Stimulated activated naive B cell treated with anti-CD40 and anti-IgM and Interleukin-4, amounts not matched to agents 10 μg/mL and 1 μg/mL and 100 μg/mL, for 72 hours (primary cell): ENCODE measurements around the gene KLHDC2.
A peak's percentile ranks its signal among the peaks of the same experiment; 100 is the strongest.
"Not testable (repeated sequence)": the region's sequence is repeated elsewhere in the genome, so short reads cannot be mapped to it uniquely, and the experiment has no call there.

Experiments
- ATAC-seq, 2 donors: fragments of 150-1000 bp; cut with Tn5 transposase; replicated peaks; 2 replicates each; pipeline ENCODE4 v1.10.0; 2021; ENCODE audit warnings: moderate library complexity in 1 of 2
- DNase-seq: peaks from one replicate; pipeline ENCODE4 v3.0.0; 2021
- H3K27ac Mint-ChIP-seq: one replicate; pipeline ENCODE4 v1.8.0; 2022; ENCODE audit warnings: mild to moderate bottlenecking, mixed read lengths
- H3K27me3 Mint-ChIP-seq, 2 donors: one replicate each; pipeline ENCODE4 v1.8.0; 2022; ENCODE audit warnings: mixed read lengths in 2 of 2
- H3K36me3 Mint-ChIP-seq, 2 donors: one replicate each; pipeline ENCODE4 v1.8.0; 2022; ENCODE audit warnings: mixed read lengths in 2 of 2, mild to moderate bottlenecking in 1 of 2
- H3K4me1 Mint-ChIP-seq, 2 donors: one replicate each; pipeline ENCODE4 v1.8.0; 2022; ENCODE audit warnings: mixed read lengths in 2 of 2, mild to moderate bottlenecking in 1 of 2
- H3K4me3 Mint-ChIP-seq, 2 donors: one replicate each; pipeline ENCODE4 v1.8.0; 2022; ENCODE audit warnings: mild to moderate bottlenecking in 2 of 2, mixed read lengths in 2 of 2, moderate library complexity in 1 of 2
- H3K9me3 Mint-ChIP-seq, 2 donors: one replicate each; pipeline ENCODE4 v1.8.0; 2022; ENCODE audit warnings: mixed read lengths in 2 of 2, mild to moderate bottlenecking in 1 of 2

KLHDC2 gene, protein sequence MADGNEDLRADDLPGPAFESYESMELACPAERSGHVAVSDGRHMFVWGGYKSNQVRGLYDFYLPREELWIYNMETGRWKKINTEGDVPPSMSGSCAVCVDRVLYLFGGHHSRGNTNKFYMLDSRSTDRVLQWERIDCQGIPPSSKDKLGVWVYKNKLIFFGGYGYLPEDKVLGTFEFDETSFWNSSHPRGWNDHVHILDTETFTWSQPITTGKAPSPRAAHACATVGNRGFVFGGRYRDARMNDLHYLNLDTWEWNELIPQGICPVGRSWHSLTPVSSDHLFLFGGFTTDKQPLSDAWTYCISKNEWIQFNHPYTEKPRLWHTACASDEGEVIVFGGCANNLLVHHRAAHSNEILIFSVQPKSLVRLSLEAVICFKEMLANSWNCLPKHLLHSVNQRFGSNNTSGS

DNA sequence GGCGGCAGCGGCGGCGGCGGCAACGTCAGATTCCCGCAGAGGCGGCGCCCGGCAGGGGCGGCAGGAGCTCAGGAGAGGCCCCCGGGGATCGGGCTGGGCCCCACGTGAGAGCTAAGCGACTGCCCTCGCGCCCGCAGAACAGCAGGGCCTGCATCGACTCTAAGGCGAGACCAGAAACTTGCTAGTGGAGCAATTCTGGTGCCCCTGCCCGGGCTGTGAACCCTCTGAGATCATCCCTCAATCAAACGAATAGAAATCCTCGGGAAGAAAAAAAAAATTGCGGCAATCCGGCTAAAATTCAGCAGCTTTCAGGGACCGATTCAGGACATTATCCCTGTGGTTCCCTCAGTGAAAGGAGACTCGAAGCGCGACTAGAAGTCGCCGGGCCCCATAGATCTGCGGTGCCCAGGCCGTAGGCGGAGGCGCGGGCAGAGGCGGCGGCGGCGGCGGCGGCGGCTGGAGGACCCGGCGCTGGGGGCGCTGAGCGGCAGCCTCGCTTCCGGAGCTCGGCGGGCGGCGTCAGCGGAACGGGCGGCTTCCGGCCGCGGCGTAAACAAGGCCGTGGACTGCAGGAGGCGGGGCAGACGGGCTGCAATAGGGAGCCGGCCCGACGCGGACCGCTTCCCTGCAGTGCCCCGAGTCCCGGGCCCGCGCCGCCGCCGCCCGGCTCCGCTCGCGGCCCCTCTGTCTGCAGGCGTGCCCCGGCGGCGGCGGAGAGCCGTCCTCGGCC, at the start of gene KLHDC2:
Gene KLHDC2, plus strand, starts transcription at position 583 of the 730 bp plus-strand sequence. CDS start 316 bp downstream, outside the sequence.
- Mint-ChIP-seq H3K36me3 (peaks cover 3 to 4% of the 10 kb centered on the region in 2 donors), H3K27me3 (no peaks in the 10 kb centered on the region), H3K27ac (peak within 1 kb of the TSS; percentile 100), H3K4me3 (peak within 1 kb of the TSS; percentile 96 to 97), H3K4me1 (peaks cover 16 to 34% of the 10 kb centered on the region in 2 donors), H3K9me3 (no peaks in the 10 kb centered on the region)
- peak; percentile 84 to 87 for ATAC-seq
- peak; percentile 88 for DNase-seq

DNA sequence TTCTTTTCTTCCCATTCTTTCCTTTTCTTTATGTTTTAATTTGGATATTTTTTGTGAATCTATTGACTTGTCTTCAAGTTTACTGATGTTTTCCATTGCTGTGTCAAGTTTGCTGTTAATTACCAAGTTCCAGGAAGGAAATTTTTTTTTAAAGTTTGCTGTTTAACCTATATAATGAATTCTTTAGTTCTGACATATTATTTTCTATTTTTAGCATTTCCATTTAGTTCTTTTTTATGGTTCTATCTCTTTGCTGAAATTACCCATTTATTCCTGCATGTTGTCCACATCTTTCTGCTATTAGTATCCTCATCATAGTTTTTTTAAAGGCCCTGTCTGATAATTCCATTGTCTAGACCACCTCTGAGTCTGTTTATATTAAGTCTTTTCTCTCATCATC, 47.2 kb upstream of the KLHDC2 start:
- no peaks in the 10 kb centered on the region for H3K27me3 Mint-ChIP-seq
- peaks cover 0 to 5% of the 10 kb centered on the region in 2 donors for H3K4me1 Mint-ChIP-seq
- H3K36me3 Mint-ChIP-seq = peaks cover 24 to 33% of the 10 kb centered on the region in 2 donors
- H3K27ac Mint-ChIP-seq = no peak overlapping the region
- H3K9me3 Mint-ChIP-seq = peaks cover 0 to 6% of the 10 kb centered on the region in 2 donors
- DNase-seq (no peak), ATAC-seq (no peak)
- H3K4me3 Mint-ChIP-seq = no peak overlapping the region

DNA sequence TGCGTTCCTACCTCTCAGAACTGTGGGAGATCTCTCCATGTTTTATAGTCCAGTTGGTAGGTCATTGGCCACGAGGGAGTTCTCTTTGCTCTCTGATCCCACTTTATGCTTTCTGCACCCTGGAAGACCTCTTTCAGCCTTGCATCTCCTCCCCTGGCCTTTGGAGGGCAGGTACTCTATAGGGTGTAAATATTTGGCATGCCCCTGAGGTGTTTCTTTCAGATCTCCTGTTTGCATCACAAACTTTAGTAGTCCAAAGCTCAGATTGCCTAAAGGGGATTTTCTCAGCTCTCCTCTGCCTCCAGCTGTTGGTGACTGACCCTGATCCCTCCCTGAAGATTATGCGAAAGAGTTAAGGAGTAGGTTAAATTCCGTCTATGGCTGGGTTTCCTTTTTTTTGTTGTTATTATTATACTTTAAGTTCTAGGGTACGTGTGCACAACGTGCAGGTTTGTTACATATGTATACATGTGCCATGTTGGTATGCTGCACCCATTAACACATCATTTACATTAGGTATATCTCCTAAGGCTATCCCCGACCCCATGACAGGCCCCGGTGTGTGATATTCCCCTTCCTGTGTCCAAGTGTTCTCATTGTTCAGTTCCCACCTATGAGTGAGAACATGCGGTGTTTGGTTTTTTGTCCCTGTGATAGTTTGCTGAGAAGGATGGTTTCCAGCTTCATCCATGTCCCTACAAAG, 46.1 kb upstream of the KLHDC2 start:
- not testable (repeated sequence) for H3K27ac Mint-ChIP-seq
- H3K36me3 Mint-ChIP-seq = peaks cover 22 to 37% of the 10 kb centered on the region in 2 donors

DNA sequence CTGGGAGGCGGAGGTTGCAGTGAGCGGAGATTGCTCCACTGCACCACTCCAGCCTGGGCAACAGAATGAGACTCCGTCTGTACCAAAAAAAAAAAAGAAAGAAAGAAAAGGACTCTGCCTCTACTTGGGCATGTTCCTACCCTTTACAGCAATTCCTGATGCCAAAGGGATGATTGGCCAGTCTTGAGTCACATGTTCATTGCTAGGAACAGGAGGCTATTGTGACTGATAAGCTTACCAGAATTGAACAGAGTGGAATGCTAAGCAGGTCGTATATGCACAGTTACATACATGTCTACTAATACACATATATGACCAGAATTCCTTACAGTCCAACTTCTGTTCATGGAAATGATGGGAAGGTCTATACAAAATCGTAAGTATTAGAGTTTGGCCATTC, 40.8 kb upstream of the KLHDC2 start:
- H3K36me3 Mint-ChIP-seq = peaks cover 6 to 13% of the 10 kb centered on the region in 2 donors
- H3K27me3 Mint-ChIP-seq = no peaks in the 10 kb centered on the region

More for the DNA sequence above, 46.1 kb upstream of the KLHDC2 start:
- not testable (repeated sequence) for ATAC-seq, H3K4me1 Mint-ChIP-seq, H3K27me3 Mint-ChIP-seq, H3K9me3 Mint-ChIP-seq, DNase-seq, H3K4me3 Mint-ChIP-seq

DNA sequence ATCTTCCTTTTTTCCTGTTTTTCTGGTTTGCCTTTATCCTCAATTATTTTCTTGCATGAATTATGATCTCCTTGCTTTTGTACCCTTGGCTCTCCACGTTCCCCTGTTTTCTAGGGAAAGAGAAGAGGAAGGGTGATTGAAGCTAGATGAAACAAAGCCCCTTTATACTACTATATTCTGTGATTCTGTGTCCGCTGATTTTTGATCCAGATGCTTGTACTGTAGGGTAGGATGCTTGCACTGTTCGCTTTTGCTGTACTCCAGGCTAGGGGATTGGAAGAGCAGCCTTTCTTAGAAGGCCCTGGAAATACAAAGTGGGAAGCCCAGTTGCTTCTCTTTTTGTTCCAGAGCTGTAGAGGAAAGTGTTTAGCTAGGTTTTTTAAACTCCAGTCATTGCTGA, 35.1 kb upstream of the KLHDC2 start:
- H3K4me3 Mint-ChIP-seq = no peak overlapping the region

More for the DNA sequence above, 40.8 kb upstream of the KLHDC2 start:
- Mint-ChIP-seq H3K4me1 (no peaks in the 10 kb centered on the region), H3K4me3 (no peak overlapping the region), H3K9me3 (no peaks in the 10 kb centered on the region), H3K27ac (no peak overlapping the region)
- ATAC-seq = no peak
- no peak for DNase-seq

DNA sequence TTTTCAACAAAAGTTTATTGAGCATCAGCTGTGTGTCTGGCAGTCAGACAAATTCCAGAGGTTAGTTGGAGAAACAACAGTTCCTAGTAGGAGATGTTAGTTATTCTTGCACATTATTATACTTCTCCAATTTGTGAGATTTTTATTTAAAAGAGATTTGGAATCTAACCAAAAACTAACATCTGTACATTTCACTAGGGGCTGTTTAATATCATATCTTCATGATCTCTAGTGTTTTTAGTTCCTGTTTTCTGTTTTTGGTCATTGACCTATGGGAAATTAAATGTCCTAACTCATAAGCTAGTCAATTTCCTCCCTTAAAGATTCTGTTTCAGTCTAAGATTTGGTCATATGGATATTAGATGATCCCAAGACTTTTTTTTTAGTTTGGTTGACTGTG, 34.1 kb upstream of the KLHDC2 start:
- DNase-seq = no peak

More for the DNA sequence above, 35.1 kb upstream of the KLHDC2 start:
- H3K4me1 Mint-ChIP-seq = no peaks in the 10 kb centered on the region
- no peak for ATAC-seq
- DNase-seq = no peak
- H3K27ac Mint-ChIP-seq = no peak overlapping the region
- H3K36me3 Mint-ChIP-seq = peaks cover 8 to 9% of the 10 kb centered on the region in 2 donors
- H3K27me3 Mint-ChIP-seq = no peaks in the 10 kb centered on the region
- H3K9me3 Mint-ChIP-seq = no peaks in the 10 kb centered on the region

DNA sequence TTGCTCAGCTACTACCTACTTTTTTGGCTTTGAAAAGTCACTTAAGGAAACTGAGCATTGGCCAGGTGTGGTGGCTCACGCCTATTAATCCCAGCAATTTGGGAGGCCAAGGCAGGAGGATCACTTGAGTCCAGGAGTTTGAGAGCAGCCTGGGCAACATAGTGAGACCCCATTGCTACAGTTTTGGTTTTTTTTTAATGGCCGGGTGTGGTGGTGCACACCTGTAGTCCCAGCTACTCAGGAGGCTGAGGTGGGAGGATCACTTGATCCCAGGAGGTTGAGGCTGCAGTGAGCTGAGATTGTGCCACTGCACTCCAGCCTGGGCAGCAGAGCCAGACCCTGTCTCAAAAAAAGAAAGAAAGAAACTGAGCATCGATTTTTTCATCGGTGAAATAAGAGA, 32.3 kb upstream of the KLHDC2 start:
- H3K27ac Mint-ChIP-seq, ATAC-seq, H3K27me3 Mint-ChIP-seq, DNase-seq, H3K4me3 Mint-ChIP-seq, H3K9me3 Mint-ChIP-seq, H3K4me1 Mint-ChIP-seq: not testable (repeated sequence)
- peaks cover 8 to 10% of the 10 kb centered on the region in 2 donors for H3K36me3 Mint-ChIP-seq

More for the DNA sequence above, 34.1 kb upstream of the KLHDC2 start:
- no peak overlapping the region for H3K27ac Mint-ChIP-seq
- no peaks in the 10 kb centered on the region for H3K9me3 Mint-ChIP-seq
- H3K4me3 Mint-ChIP-seq = no peak overlapping the region
- H3K36me3 Mint-ChIP-seq = peaks cover 8% of the 10 kb centered on the region in 2 donors
- no peak for ATAC-seq
- no peaks in the 10 kb centered on the region for H3K4me1 Mint-ChIP-seq
- no peaks in the 10 kb centered on the region for H3K27me3 Mint-ChIP-seq

DNA sequence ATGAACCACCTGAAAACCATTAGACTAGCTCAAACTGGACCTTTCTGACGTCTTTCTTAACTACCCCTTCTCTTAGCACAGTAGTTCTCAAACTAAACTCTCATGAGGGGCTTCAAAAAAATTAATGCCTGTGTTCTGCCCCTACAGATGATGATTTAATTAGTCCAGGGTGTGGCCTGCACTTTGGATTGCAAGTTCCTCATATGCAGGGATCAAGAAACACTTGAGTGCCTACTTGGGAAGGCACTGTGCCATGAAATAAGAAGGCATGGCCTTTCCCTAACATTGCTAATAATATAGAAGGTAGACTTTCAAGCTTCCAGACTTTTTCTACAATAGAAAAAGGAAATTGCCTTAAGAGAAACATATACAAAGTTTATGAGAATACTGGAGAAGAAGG, 22.8 kb upstream of the KLHDC2 start:
- H3K9me3 Mint-ChIP-seq = no peaks in the 10 kb centered on the region
- H3K4me1 Mint-ChIP-seq = no peaks in the 10 kb centered on the region
- no peak overlapping the region for H3K27ac Mint-ChIP-seq

DNA sequence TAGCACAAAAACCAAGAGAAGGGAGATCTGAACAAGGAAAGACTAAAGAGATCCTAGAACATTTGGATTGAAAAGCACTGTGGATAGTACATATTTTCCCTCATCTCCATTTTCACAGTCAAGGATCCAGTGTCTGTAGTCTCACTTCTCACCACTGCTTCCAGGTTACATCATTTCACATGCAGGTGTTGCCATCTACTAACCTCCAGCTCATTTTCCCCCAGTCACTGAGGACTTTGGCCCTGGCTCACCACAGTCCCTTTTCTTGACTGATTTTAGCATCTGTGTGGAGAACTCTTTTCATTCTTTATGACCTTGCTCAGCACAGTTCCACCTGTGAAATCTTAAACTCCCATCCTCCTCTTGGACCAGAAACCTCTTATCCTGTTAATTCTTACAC, 21.5 kb upstream of the KLHDC2 start:
- not testable (repeated sequence) for H3K4me1 Mint-ChIP-seq, H3K27ac Mint-ChIP-seq, H3K9me3 Mint-ChIP-seq, H3K4me3 Mint-ChIP-seq, H3K27me3 Mint-ChIP-seq, DNase-seq, ATAC-seq
- peaks cover 7 to 20% of the 10 kb centered on the region in 2 donors for H3K36me3 Mint-ChIP-seq

More for the DNA sequence above, 22.8 kb upstream of the KLHDC2 start:
- DNase-seq = no peak
- ATAC-seq = no peak
- Mint-ChIP-seq H3K27me3 (no peaks in the 10 kb centered on the region), H3K36me3 (peaks cover 7 to 20% of the 10 kb centered on the region in 2 donors), H3K4me3 (no peak overlapping the region)

DNA sequence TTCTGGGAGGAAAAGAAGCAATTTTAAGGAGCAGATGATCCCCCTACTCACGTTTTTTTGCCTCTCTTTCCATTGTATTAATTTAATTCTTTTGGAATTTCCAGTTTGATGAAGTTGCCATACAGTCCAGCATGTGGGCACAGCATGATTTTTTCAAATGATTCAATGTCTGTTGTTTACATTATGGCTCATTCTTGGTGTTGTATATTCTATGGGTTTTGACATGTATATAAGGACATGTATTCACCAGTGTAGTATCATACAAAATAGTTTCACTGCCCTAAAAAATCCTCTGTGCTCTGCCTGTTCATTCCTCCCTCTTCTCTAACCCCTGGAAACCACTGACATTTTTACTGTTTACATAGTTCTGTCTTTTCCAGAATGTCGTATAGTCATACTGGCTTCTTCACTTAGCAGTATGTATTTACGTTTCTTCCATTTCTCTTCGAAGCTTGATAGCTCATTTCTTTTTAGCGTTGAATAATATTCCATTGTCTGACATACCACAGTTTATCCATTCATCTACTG, 13.3 kb upstream of the KLHDC2 start:
- no peak for ATAC-seq
- Mint-ChIP-seq H3K4me3 (no peak overlapping the region), H3K36me3 (peaks cover 3% of the 10 kb centered on the region in 2 donors), H3K4me1 (no peaks in the 10 kb centered on the region), H3K9me3 (peaks cover 2 to 3% of the 10 kb centered on the region in 2 donors), H3K27me3 (no peaks in the 10 kb centered on the region), H3K27ac (no peak overlapping the region)
- DNase-seq = no peak

DNA sequence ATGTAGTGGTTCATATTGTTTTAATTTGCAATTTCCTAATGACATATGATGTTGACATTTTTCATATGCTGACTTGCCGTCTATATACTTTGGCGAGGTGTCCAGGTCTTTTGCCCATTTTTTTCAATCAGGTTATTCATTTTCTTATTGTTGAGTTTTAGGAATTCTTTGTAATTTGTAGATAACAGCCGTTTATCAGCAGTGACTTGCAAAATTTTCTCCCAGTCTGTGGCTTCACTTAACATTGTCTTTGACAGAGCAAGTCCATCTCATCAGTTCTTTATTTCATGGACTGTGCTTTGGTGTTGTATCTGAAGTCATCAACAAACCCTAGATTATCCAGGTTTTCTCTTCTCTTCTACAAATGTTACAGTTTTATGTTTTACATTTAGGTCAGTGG, 12.6 kb upstream of the KLHDC2 start:
- DNase-seq = no peak
- H3K27ac Mint-ChIP-seq = no peak overlapping the region
- ATAC-seq = no peak
- H3K4me3 Mint-ChIP-seq = no peak overlapping the region
- peaks cover 3% of the 10 kb centered on the region in 2 donors for H3K36me3 Mint-ChIP-seq
- no peaks in the 10 kb centered on the region for H3K27me3 Mint-ChIP-seq
- H3K9me3 Mint-ChIP-seq = peaks cover 2 to 3% of the 10 kb centered on the region in 2 donors
- H3K4me1 Mint-ChIP-seq = no peaks in the 10 kb centered on the region

DNA sequence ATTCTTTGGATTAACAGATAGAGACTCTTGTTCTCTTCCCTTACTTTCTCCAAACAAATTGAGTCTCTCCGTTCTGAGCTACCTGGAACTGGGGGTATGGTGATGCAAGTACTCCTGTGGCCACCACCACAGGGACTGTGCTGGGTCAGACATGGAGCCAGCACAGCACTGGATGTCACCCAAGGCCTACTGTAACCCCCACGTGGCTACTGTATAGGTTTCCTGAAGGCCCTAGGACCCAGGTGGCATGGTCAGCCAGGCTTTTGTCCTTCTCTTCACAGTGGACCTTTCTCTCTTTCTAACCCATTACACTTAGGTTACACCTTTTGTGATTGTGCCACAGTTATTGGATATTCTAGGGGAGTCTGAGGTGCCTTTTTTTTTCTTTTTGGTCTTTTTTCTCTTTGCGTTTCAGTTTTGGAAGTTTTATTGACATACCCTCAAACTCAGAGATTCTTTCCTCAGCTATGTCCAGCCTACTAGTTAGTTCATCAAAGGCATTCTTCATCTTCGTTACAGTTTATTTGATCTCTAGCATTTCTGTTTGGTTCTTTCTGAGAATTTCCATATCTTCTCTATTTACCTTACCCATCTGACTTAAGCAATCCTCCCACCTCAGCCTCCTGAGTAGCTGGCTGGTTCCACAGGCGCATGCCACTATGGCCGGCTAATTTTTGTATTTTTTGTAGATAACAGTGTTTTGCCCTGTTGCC, 6.0 kb upstream of the KLHDC2 start:
- ATAC-seq (no peak), DNase-seq (no peak)
- no peaks in the 10 kb centered on the region for H3K27me3 Mint-ChIP-seq

DNA sequence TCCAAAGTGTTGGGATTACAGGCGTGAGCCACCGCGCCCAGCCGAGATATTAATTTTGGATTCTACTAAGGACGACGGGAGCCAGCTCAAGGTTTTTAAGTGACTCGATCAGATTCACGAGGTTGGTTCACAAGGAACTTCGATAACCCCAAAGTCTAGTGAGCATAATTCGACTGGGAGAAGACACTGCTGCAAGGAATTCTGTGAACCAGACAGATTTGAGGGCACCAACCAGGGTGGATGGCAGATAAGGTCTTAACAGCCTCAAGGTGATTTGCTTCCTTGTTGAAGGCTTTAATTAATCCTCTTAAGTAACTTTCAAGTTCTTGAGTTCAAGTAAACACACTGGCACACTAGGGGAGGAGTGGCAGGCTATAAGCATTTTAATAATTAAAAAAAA, 1.1 kb upstream of the KLHDC2 start:
- H3K9me3 Mint-ChIP-seq = no peaks in the 10 kb centered on the region
- peaks cover 3 to 4% of the 10 kb centered on the region in 2 donors for H3K36me3 Mint-ChIP-seq
- peak overlapping the region; percentile 100 for H3K27ac Mint-ChIP-seq
- ATAC-seq (no peak), DNase-seq (no peak)
- H3K27me3 Mint-ChIP-seq = no peaks in the 10 kb centered on the region
- H3K4me3 Mint-ChIP-seq = peak overlapping the region; percentile 96 to 97
- H3K4me1 Mint-ChIP-seq = peaks cover 16 to 34% of the 10 kb centered on the region in 2 donors

More for the DNA sequence above, 6.0 kb upstream of the KLHDC2 start:
- Mint-ChIP-seq H3K36me3 (no peaks in the 10 kb centered on the region), H3K9me3 (no peaks in the 10 kb centered on the region), H3K4me1 (peaks cover 4% of the 10 kb centered on the region in 2 donors), H3K4me3 (no peak overlapping the region), H3K27ac (no peak overlapping the region)
